ENCODE measurements around the gene SPOCK1. TPM values are rescaled to one million over a fixed set of nuclear protein-coding genes. Genes with fewer than 3 reads are reported as not detected.

SPOCK1 gene
- total and polyA plus RNA-seq, 7 experiments from 2014 or later = 2.8 TPM; not detected in 6

DNA sequence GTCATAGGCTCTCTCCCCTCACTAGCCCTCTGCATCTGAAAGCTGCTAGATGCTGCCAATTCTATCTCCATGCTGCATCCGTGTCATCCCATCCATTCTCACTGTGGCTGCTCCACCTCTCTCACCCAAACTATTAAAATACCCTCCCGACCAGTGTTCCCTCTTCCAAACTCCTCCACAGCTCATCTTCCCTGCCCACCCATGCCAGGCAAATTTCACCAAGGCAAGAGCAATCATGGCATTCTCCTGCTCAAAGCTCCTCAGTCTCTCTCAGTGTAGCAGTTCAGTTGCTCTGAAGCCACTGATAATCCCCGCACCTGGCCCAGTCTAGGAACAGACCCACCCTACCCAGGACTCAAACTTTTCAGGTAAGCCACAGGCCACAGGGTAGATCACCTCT is 48.4 kb downstream of the SPOCK1 start:
- Histone ChIP-seq H3K27ac (ENCODE audit: low read depth, low read length) (no peak overlapping the region), H3K36me3 (ENCODE audit: control insufficient read depth in 2 of 3, insufficient read depth in 3 of 3, low read length in 3 of 3) (no peaks in the 10 kb centered on the region), H3K27me3 (ENCODE audit: control insufficient read depth in 2 of 2, insufficient read depth in 2 of 2, low read length in 2 of 2) (no peaks in the 10 kb centered on the region), H3K9me3 (ENCODE audit: control insufficient read depth in 2 of 3, low read length in 3 of 3) (no peaks in the 10 kb centered on the region), H3K4me3 (ENCODE audit: low read length) (no peak overlapping the region), H3K4me1 (ENCODE audit: control insufficient read depth in 2 of 2, insufficient read depth in 2 of 2, low read length in 2 of 2) (no peaks in the 10 kb centered on the region)
- DNase-seq = no peak
- peaks cover 0 to 22% (median 8%) of the 10 kb centered on the region in 5 donors for H3K27me3 Mint-ChIP-seq
- ATAC-seq = no peak
- intact Hi-C loops (cut with micrococcal nuclease) = no loop called here
- POLR2A ChIA-PET = no interaction called here
- H3K4me1 Mint-ChIP-seq = no peaks in the 10 kb centered on the region
- no peak overlapping the region for H3K4me3 Mint-ChIP-seq
- H3K27ac Mint-ChIP-seq = peak overlapping the region in 1 of 9 donors; percentile 31
- peaks cover 0 to 14% (median 0%) of the 10 kb centered on the region in 11 donors for H3K9me3 Mint-ChIP-seq
- H3K36me3 Mint-ChIP-seq = no peaks in the 10 kb centered on the region
- CTCF ChIA-PET = no interaction called here

DNA sequence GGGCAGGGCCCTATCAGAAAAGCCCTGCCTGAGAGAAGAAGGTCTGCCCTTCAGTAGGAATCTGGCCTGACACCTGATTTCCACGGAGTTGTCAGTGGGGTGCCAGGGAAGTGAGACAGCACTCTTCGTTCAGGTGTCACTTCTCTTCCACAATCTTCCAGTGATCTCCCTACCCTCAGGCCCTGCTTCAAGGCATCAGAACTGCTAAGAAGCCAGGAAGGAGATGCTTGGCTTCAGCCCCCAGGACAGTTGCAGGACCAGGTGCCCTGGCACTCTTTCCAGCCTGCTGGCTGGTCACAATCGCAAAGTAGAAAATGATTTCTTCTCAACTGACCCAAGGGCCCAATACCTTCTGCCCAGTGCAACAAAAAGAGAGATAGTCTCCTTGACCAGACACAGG is 50.3 kb downstream of the SPOCK1 start:
- intact Hi-C loops (cut with micrococcal nuclease) = no loop called here
- Mint-ChIP-seq H3K36me3 (no peaks in the 10 kb centered on the region), H3K9me3 (peaks cover 0 to 8% (median 3%) of the 10 kb centered on the region in 11 donors), H3K4me1 (no peaks in the 10 kb centered on the region), H3K27me3 (peaks cover 0 to 34% (median 16%) of the 10 kb centered on the region in 5 donors), H3K4me3 (no peak overlapping the region), H3K27ac (no peak overlapping the region)
- Histone ChIP-seq H3K9me3 (ENCODE audit: control insufficient read depth in 2 of 3, low read length in 3 of 3) (no peaks in the 10 kb centered on the region), H3K36me3 (ENCODE audit: control insufficient read depth in 2 of 3, insufficient read depth in 3 of 3, low read length in 3 of 3) (no peaks in the 10 kb centered on the region), H3K27ac (ENCODE audit: low read depth, low read length) (no peak overlapping the region), H3K27me3 (ENCODE audit: control insufficient read depth in 2 of 2, insufficient read depth in 2 of 2, low read length in 2 of 2) (no peaks in the 10 kb centered on the region), H3K4me1 (ENCODE audit: control insufficient read depth in 2 of 2, insufficient read depth in 2 of 2, low read length in 2 of 2) (no peaks in the 10 kb centered on the region), H3K4me3 (ENCODE audit: low read length) (no peak overlapping the region)
- CTCF ChIA-PET = no interaction called here
- ATAC-seq (no peak), DNase-seq (no peak)
- POLR2A ChIA-PET = no interaction called here

DNA sequence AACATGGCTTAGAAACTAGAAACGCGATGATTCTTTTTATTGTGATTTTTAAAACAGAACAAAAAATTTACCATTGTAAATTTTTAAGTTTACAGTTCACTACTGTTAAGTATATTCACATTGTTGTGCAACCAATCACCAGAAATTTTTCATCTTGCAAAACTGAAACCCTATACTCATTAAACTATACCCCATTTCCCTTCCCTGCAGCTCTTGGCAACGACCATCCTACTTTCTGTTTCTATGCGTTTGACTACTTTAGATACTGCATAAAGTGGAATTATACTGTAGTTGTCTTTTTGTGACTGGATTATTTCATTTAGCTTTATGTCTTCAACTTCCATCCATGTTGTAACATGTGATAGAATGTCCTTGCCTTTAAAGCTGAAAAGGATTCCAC is 52.5 kb downstream of the SPOCK1 start:
- H3K36me3 Mint-ChIP-seq = no peaks in the 10 kb centered on the region
- ChIA-PET POLR2A (no interaction called here), CTCF (no interaction called here)
- no peak for ATAC-seq
- no peak overlapping the region for H3K27ac Mint-ChIP-seq
- H3K4me3 Mint-ChIP-seq = no peak overlapping the region
- no peak for DNase-seq
- Histone ChIP-seq H3K4me3 (ENCODE audit: low read length) (no peak overlapping the region), H3K4me1 (ENCODE audit: control insufficient read depth in 2 of 2, insufficient read depth in 2 of 2, low read length in 2 of 2) (no peaks in the 10 kb centered on the region), H3K27me3 (ENCODE audit: control insufficient read depth in 2 of 2, insufficient read depth in 2 of 2, low read length in 2 of 2) (no peaks in the 10 kb centered on the region), H3K36me3 (ENCODE audit: control insufficient read depth in 2 of 3, insufficient read depth in 3 of 3, low read length in 3 of 3) (no peaks in the 10 kb centered on the region), H3K27ac (ENCODE audit: low read depth, low read length) (no peak overlapping the region), H3K9me3 (ENCODE audit: control insufficient read depth in 2 of 3, low read length in 3 of 3) (no peaks in the 10 kb centered on the region)
- intact Hi-C loops (cut with micrococcal nuclease) = no loop called here
- peaks cover 0 to 35% (median 22%) of the 10 kb centered on the region in 5 donors for H3K27me3 Mint-ChIP-seq
- peaks cover 0 to 4% (median 0%) of the 10 kb centered on the region in 11 donors for H3K9me3 Mint-ChIP-seq
- no peaks in the 10 kb centered on the region for H3K4me1 Mint-ChIP-seq

DNA sequence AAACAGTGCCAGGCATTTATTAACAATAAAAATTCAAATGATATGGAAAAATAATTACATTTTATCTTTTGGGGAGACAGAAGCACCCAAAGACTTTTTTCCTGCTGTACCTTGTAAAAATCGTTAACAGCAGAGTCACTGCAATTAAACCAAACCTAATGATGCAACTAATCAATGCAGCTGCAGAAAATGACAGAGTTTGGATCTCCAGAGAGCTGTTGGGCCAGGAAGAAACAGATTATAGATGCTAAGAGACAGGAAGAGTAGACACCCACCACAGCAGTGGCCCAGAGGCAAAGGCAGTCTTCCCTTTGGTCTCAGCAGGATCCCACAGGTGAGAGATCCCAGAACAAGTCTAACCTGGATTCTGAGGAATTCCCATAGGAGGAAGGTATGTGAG is 53.0 kb downstream of the SPOCK1 start:
- H3K27me3 Mint-ChIP-seq = peaks cover 0 to 38% (median 22%) of the 10 kb centered on the region in 5 donors
- Histone ChIP-seq H3K4me1 (ENCODE audit: control insufficient read depth in 2 of 2, insufficient read depth in 2 of 2, low read length in 2 of 2) (no peaks in the 10 kb centered on the region), H3K36me3 (ENCODE audit: control insufficient read depth in 2 of 3, insufficient read depth in 3 of 3, low read length in 3 of 3) (no peaks in the 10 kb centered on the region), H3K4me3 (ENCODE audit: low read length) (no peak overlapping the region), H3K9me3 (ENCODE audit: control insufficient read depth in 2 of 3, low read length in 3 of 3) (no peaks in the 10 kb centered on the region), H3K27me3 (ENCODE audit: control insufficient read depth in 2 of 2, insufficient read depth in 2 of 2, low read length in 2 of 2) (no peaks in the 10 kb centered on the region), H3K27ac (ENCODE audit: low read depth, low read length) (no peak overlapping the region)
- no peaks in the 10 kb centered on the region for H3K36me3 Mint-ChIP-seq
- CTCF ChIA-PET = no interaction called here
- peaks cover 0 to 4% (median 0%) of the 10 kb centered on the region in 11 donors for H3K9me3 Mint-ChIP-seq
- no peak overlapping the region for H3K4me3 Mint-ChIP-seq
- ATAC-seq = no peak
- H3K27ac Mint-ChIP-seq = no peak overlapping the region
- POLR2A ChIA-PET = no interaction called here
- no peaks in the 10 kb centered on the region for H3K4me1 Mint-ChIP-seq
- DNase-seq = no peak
- intact Hi-C loops (cut with micrococcal nuclease) = no loop called here

DNA sequence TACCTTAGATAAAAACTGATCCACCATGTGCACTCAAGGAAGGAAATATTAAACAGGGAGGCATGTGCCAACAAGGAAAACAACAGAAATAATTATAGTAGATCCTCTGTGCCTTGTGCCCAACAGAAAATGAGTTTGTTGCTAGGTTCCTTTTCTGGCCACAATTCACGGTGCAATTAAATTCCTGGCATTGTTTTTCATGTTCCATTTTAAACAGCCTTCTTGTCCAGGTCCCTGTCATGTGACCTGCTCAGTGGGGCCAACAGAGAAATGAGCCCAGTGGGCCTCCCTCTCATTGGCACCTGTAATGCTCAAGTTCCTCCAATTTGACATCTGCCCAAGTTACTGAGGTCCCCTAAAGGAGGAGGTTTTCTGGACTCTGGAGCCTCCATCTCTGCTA is 56.5 kb downstream of the SPOCK1 start:
- H3K4me1 ChIP-seq (ENCODE audit: control insufficient read depth in 2 of 2, insufficient read depth in 2 of 2, low read length in 2 of 2) = no peaks in the 10 kb centered on the region
- peaks cover 0 to 4% (median 0%) of the 10 kb centered on the region in 11 donors for H3K9me3 Mint-ChIP-seq
- H3K4me1 Mint-ChIP-seq = no peaks in the 10 kb centered on the region
- no peak for DNase-seq
- H3K27me3 ChIP-seq (ENCODE audit: control insufficient read depth in 2 of 2, insufficient read depth in 2 of 2, low read length in 2 of 2) = no peaks in the 10 kb centered on the region
- ATAC-seq = no peak
- no peaks in the 10 kb centered on the region for H3K36me3 ChIP-seq (ENCODE audit: control insufficient read depth in 2 of 3, insufficient read depth in 3 of 3, low read length in 3 of 3)
- H3K36me3 Mint-ChIP-seq = no peaks in the 10 kb centered on the region
- intact Hi-C loops (cut with micrococcal nuclease) = no loop called here
- no peak overlapping the region for H3K4me3 ChIP-seq (ENCODE audit: low read length)
- CTCF ChIA-PET = no interaction called here
- no peak overlapping the region for H3K27ac Mint-ChIP-seq
- H3K27me3 Mint-ChIP-seq = peaks cover 0 to 36% (median 19%) of the 10 kb centered on the region in 5 donors
- POLR2A ChIA-PET = no interaction called here
- no peaks in the 10 kb centered on the region for H3K9me3 ChIP-seq (ENCODE audit: control insufficient read depth in 2 of 3, low read length in 3 of 3)
- H3K27ac ChIP-seq (ENCODE audit: low read depth, low read length) = no peak overlapping the region
- no peak overlapping the region for H3K4me3 Mint-ChIP-seq

DNA sequence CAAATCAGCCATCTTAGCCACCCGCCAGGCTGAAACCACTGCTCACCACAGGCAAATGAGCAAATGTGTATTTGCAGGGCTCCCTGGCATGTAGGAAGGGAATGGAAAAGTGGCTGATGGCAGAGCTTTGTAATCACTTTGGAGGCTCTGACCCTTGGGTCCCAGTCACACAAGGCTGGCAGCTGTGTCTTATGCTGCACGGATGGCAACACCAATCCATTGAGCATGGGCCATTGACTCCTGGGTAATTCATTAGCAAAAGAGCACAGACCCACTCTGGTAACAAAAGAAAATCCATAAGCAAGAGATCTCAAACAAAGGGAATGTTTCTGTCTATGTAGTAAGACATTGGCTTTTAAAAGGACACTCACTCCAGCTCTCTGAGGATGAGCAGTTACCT is 57.6 kb downstream of the SPOCK1 start:
- H3K27me3 Mint-ChIP-seq = peaks cover 0 to 41% (median 19%) of the 10 kb centered on the region in 5 donors

DNA sequence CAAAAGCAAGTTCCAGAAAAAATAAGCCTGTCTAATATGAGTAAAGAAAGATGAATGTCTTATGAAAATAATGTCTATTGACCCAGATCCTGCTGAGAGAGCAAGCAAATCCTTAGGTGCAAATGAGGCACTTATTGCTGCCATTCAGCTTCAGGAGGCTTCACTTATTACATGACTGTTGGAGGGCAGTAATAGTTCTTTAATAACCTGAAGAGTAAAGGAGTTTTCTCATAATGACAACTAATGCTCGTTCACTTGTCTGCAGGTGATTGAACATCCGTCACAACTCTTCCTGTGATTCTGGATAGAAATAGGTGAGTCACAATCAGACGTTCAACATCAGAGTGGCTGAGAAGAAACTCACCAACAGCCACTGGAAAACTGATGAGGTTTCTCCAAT is 58.3 kb downstream of the SPOCK1 start:
- intact Hi-C loops (cut with micrococcal nuclease) = no loop called here

More for the DNA sequence above, 57.6 kb downstream of the SPOCK1 start:
- H3K4me3 Mint-ChIP-seq = no peak overlapping the region
- H3K36me3 ChIP-seq (ENCODE audit: control insufficient read depth in 2 of 3, insufficient read depth in 3 of 3, low read length in 3 of 3) = no peaks in the 10 kb centered on the region
- CTCF ChIA-PET = no interaction called here
- no peak overlapping the region for H3K27ac Mint-ChIP-seq
- no peak overlapping the region for H3K27ac ChIP-seq (ENCODE audit: low read depth, low read length)
- H3K9me3 Mint-ChIP-seq = peaks cover 0 to 4% (median 0%) of the 10 kb centered on the region in 11 donors
- no peak overlapping the region for H3K4me3 ChIP-seq (ENCODE audit: low read length)
- no peaks in the 10 kb centered on the region for H3K27me3 ChIP-seq (ENCODE audit: control insufficient read depth in 2 of 2, insufficient read depth in 2 of 2, low read length in 2 of 2)
- no peaks in the 10 kb centered on the region for H3K4me1 ChIP-seq (ENCODE audit: control insufficient read depth in 2 of 2, insufficient read depth in 2 of 2, low read length in 2 of 2)
- ATAC-seq = no peak
- POLR2A ChIA-PET = no interaction called here
- intact Hi-C loops (cut with micrococcal nuclease) = no loop called here
- H3K36me3 Mint-ChIP-seq = no peaks in the 10 kb centered on the region
- no peak for DNase-seq
- no peaks in the 10 kb centered on the region for H3K4me1 Mint-ChIP-seq
- no peaks in the 10 kb centered on the region for H3K9me3 ChIP-seq (ENCODE audit: control insufficient read depth in 2 of 3, low read length in 3 of 3)

More for the DNA sequence above, 58.3 kb downstream of the SPOCK1 start:
- H3K4me3 Mint-ChIP-seq = no peak overlapping the region
- no peak overlapping the region for H3K4me3 ChIP-seq (ENCODE audit: low read length)
- CTCF ChIA-PET = no interaction called here
- ATAC-seq = no peak
- no peaks in the 10 kb centered on the region for H3K4me1 Mint-ChIP-seq
- peaks cover 0 to 43% (median 19%) of the 10 kb centered on the region in 5 donors for H3K27me3 Mint-ChIP-seq
- no peaks in the 10 kb centered on the region for H3K4me1 ChIP-seq (ENCODE audit: control insufficient read depth in 2 of 2, insufficient read depth in 2 of 2, low read length in 2 of 2)
- no peaks in the 10 kb centered on the region for H3K36me3 Mint-ChIP-seq
- POLR2A ChIA-PET = no interaction called here
- DNase-seq = no peak
- no peaks in the 10 kb centered on the region for H3K36me3 ChIP-seq (ENCODE audit: control insufficient read depth in 2 of 3, insufficient read depth in 3 of 3, low read length in 3 of 3)
- H3K27ac ChIP-seq (ENCODE audit: low read depth, low read length) = no peak overlapping the region
- H3K27me3 ChIP-seq (ENCODE audit: control insufficient read depth in 2 of 2, insufficient read depth in 2 of 2, low read length in 2 of 2) = no peaks in the 10 kb centered on the region
- no peaks in the 10 kb centered on the region for H3K9me3 ChIP-seq (ENCODE audit: control insufficient read depth in 2 of 3, low read length in 3 of 3)
- H3K9me3 Mint-ChIP-seq = peaks cover 0 to 4% (median 0%) of the 10 kb centered on the region in 11 donors
- no peak overlapping the region for H3K27ac Mint-ChIP-seq

Data from naive thymus-derived CD4-positive, alpha-beta T cell (primary cell).